Stimulated activated CD8-positive, alpha-beta memory T cell treated with anti-CD3 and anti-CD28 coated beads, Interleukin-12 subunit alpha, Interleukin-12 subunit beta, amount 100 ng/mL, for 1 hour (primary cell): ENCODE data around the gene SORCS2.

Source experiments
- DNase-seq: peaks from one replicate; pipeline ENCODE4 v3.0.0-alpha.2; 2020; ENCODE audit warnings: low read depth

The SORCS2 gene

GRCh38 chr4:7338876-7339623 is 146.7 kb downstream of the SORCS2 start:
- DNase-seq, result no peak

GRCh38 chr4:7339751-7340552 is 147.6 kb downstream of the SORCS2 start:
- DNase-seq, result no peak

DNA sequence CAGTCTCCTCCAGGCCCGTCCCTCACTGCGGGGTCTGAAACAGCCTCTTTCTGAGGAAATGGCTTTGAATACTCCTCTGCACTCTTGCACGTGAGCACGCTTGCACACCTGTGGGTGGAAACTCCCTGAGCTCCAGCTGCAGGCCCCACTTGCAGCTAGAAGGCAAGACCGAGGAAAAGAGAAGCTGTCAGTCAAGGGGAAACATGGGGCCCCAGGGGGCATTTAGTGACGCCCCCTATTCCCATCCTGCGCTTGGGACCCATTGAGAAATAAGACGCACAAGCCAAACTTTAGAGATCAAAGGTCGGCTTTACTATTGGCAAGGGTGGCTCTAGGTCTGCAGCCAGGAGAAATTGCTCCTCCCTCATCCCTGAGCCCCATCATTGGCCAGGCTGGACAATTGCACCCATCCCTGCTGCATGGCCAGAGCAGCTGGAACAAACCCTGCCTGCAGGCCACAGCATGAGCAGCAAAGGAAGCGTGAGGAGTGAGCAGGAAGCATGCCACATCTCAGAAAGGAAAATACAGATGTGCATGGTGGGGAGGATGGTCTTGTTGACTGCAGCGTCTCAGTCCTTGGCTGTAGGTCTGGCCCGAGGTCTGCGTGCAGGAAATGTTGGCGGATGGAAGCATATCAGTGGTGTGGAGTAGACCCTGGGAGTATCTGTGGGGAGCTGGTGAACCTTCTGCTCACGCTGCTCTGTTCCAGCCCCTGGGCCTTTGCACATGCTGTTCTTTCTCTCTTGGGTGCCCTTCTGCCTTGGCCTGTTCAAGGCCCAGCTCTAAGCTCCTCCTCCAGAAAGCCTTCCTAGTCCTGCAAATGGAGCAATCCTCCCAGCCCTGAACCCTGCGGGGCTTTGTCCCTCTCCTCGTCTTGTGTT is 148.5 kb downstream of the SORCS2 start:
- no peak for DNase-seq

DNA sequence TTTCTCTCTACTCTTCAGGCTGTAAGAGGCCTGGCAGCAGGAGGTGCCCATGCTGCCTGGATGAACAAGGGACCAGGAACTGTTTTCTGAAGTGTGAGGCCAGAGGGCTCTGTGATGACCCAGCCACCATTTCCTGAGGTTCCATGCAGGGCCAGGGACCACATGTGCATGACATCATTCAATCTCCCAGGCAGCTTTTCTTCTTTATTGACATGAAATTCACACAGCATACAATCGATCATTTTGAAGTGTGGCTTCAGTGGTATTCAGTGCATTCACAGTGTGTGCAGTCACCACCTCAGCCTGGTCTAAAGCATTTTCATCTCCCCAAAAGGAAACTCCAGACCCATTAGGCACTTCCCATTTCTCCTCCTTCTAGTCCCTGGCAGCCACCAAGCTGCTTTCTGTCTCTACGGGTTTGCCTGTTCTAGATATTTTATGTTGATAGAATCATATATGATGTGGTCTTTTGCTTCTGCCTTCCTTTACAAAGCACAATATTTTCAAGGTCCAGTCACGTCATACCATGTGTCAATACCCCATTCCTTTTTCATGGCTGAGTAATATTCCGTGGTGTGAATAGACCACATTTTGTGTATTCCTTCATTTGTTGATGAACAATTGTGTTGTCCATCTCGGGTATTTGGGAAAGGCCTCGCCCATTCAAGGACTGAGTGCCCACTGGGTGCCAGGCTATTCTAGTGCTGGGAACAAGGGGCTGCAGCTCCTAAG is 149.3 kb downstream of the SORCS2 start:
- DNase-seq, result no peak

DNA sequence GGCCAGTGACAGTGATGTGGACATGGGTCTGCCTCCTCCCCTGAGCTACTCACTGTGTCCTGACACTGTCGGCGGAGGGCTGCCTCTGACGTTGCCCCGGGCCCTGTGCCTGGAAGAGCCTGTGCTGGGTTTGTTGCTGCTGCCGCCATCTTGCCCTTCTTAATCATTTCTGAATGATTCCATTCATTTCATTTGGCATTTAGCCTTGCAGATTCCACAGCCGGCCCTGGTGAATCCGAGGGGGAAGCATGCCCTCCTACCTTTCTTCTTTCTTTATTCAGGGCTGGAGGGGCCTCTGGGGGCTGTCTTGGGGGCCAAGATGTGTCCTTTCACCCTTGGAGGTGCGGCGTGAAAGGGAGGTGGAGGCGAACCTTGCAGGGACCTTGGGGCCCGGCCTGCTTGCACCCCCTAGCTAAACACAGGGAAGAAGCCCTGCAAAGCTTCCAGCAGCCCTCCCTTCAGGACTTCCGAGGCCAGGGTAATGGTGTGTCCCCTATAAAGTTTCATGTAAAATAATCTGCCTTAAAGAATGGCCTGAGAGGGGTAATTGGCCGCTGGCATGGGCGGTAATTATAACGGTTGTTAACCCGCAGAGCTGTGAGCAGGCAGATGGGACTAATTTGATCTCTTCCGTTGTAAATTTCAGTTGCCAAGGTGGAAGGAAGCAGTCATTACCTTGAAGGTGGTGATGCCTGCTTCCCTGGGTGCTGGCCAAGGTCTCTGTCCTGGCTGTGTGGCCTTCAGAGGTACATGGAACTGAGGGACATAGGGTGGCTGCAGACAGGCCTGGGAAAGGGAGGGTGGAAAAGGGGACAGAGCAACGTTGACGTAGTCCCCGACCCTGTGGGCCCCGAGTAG is 150.1 kb downstream of the SORCS2 start:
- no peak for DNase-seq

GRCh38 chr4:7343081-7343655 is 150.8 kb downstream of the SORCS2 start:
- no peak for DNase-seq

DNA sequence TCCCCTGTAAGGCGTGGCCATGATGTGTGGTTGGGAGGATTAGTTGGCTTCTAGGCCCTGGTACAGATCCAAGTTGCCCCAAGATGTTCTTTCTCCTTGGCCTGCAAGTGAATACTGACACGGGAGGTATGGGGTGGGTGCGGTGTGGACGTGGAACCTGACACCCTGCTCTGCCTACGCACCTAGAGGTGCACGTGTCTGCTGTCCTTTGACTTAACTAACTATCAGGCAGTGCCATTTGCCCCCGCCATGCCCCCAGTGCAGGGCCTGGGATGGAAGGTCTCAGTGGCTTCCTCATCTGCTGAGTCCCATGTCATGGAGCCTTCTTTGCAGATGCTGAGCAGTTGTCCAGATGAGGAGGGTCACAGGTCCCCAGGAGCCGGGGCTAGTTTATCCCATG is 151.6 kb downstream of the SORCS2 start:
- no peak for DNase-seq

GRCh38 chr4:7344636-7345155 is 152.4 kb downstream of the SORCS2 start:
- DNase-seq, result no peak

DNA sequence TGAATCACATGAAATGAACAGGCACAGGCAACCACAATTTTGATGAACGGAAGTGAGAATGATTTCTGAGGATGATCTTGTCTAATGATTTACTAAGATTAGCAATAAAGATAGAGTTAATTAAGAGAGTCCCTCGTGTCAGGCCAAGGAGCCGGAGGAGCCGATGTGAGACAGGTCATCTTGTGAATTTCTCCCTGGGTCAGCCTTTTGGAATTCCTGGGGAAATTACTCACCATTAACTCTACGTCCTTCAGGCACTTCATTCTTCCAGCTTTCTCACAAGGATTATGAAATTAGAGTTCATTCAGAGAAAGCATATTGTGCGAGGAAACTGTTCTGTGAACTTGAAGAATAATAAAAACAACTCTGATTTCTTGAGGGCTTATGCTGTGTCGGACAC is 155.6 kb downstream of the SORCS2 start:
- DNase-seq, result no peak

DNA sequence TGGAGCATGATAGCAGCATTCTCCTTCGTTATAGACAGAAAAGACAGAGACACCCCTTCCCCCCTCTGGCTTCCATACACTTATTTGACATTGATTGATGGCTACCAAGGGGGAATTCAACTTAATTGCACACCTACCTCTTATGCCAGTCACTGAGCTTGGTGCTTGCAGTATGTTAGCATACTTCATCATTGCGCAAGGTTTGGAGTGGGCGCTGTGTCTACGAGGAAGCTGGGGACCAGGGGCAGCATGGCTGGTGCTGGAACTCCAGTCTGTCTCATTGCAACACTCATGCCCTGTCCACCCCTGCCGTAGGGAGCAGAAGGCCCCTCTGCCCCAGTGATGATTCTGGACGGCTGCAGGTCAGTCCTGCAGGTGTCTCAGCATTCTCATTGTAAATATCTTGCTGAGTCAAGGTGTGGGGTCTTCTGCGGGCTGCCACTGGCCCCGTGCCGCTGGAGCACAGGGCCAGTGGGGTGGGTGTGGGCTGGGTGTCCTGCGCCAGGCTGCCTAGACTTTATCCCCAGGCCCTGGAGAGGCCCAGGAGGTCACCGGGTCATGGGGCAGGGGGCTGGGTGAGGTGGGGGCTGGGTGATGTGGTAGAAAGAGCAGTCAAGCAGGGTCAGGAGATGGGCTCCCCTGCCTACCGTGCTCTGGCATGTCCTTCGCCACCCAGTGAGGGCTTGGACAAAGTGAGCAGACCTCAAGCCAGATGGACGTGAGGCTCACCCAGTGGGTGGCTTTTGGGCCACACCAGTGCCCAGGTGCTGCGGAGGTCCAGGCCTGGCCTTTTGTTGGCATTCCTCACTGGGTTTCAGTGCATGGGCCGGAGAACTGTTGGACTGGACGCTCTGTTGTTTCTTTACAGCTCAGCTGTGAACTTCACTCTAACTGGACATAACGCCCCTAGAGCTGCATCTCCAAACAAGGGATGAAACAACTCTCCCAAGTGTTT is 156.9 kb downstream of the SORCS2 start:
- DNase-seq, result no peak

DNA sequence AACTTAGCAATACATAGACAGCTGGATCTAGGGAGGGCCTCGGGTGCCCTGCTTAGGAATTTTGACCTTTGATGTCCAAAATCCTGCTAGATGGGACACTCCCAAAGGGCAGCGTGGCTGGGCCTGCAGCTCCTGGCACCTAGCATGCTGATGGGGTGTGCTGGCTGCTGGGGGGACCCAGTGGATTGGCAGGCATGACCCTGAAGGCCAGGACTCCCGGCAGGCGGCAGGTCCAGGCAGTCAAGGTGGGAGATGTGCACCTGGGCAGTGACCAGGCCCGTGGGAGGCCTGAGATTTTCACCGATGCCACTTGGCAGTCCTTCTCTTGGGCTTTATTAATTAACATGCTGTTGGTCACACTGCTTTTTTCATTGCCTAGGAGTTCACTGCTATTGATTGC is 158.1 kb downstream of the SORCS2 start:
- no peak for DNase-seq

DNA sequence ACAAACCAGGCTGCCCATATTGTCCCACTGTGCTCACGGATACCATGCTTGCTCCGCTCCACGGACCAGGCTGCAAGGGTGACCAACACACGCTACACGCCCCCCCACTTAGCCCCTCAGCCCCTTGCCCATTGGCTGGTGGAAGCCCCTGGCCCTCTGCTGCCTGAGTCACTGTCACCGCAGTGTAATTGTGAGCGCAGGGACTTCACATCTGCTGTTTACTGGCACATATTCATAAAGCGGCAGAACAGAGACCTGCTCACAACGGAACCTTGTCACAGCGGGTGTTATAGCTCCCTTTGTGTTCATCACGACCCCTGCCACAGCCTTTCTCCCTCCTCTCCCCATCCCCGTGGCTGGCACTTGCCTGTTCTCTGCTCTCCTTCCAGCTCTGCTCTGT is 158.7 kb downstream of the SORCS2 start:
- no peak for DNase-seq

- no peak for DNase-seq
These were observed 160.1 kb downstream of the SORCS2 start for GRCh38 chr4:7352486-7352885.

DNA sequence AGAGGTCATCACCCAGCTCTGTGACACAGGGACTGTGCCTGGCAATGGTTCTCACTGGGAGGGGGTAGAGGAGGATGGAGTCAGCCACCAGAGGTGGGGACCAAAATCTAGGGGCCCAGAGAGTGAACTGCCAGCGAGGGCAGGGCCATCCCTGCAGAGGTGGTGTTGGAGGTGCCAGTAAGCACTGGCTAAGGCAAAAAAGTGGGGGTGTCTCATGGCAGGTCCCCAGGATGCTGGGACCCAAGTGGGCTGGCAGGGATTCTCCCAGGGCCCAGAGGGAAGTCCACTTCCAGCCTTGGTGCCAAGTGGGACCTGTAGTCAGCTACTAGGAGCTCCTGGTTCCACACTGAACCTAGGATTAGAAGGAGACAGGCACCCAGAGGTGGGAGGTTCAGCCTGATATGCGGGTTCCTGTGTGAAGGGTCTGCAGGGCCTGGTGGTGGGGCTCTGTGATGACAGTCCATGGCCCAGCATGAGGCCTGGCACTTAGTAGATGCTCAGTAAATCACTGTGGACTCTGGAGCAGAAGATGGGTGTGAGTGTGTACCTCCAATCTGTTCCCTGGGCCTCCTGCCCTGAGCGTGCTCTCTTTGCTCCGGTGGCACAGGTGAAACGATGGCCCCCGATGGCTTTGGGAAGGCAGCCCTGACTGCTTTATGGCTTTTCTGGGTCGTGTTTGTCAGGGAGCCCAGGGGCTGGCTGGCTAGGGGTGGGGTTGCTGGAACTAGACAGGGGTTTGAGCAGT is 160.9 kb downstream of the SORCS2 start:
- DNase-seq, result no peak

DNA sequence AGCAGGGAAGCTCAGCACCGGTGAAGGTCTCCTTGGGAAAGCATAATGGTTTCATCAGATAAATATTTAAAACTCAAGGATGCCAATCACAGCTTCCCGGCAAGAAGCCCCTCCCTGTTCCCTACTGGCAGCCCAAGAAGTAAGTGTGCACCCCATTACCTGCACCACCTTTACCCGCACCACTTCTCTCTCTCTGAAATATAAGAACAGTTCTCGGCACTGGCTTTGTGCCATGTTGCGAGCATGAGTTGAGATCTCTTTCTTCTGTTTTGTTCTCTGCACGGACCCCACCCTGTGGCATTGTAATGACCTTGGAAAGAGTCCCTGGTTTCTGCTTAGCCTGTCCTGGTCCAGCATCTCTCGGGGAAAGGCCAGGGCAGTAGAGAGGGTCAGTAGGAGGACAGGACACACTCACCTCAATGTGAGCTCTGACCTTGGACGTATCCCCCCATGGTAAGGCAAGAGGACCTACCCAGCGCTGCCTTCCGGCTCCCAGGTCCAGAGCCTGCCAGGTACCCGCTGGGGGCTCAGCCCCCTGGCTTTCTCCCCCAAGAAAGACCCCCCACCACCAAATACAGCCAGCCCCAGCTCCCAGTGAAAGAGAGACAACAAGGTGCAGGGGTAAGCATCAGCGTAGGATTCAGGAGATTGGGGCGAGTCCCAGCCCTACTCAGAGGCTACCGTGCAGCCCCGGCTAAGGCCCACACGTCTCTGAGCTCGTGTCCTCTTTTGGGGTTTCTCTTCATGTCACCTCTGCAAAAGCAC is 161.7 kb downstream of the SORCS2 start:
- no peak for DNase-seq

DNA sequence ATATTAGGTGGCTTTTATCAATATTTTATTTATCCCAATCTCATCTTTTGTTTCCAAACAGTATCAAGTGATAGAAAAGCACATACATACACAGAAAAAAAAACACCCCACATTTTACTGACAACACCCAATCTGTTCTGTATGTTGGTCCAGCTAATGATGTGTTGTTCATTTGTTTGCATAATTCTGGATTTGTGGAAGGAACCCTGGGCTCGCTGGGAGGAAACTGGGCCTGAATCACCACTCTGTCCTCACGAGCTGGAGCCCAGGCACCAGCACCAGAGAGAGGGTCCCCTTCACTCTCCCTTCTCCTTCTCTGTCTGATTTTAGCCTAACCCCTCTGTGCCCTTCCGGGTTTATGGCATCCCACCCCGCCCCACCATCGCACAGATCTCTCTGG is 162.6 kb downstream of the SORCS2 start:
- DNase-seq, result no peak

DNA sequence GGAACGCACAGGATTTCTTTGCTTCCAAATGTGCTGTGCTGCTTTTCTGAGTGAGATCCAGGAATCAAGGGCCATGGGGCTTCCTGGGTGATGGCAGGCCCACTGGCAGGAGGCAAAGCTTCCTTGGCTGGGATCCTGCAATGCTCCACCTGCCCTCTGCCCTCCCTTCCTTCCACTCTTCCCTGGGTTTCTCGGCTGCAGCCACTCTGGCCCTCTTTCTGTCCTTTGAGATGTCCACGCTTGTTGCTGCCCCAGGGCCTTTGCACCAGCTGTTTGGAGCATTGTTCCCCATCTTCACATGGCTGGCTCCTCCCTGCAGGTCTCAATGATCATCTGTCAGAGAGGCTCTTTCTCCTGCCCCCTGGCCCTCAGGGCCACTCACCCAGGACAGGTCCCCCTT is 163.5 kb downstream of the SORCS2 start:
- DNase-seq, result no peak
